HG02763 (cell line): ENCODE data around the gene MICU1.
"Not testable (repeated sequence)": the region's sequence is repeated elsewhere in the genome, so short reads cannot be mapped to it uniquely, and the experiment has no call there.

Experiments used
- ATAC-seq: cut with Tn5 transposase; IDR thresholded peaks from one replicate; pipeline ENCODE4 v1.9.1; 2021; ENCODE audit warnings: mild to moderate bottlenecking, moderate library complexity; ENCODE audit not compliant: unreplicated experiment

MICU1 gene

DNA sequence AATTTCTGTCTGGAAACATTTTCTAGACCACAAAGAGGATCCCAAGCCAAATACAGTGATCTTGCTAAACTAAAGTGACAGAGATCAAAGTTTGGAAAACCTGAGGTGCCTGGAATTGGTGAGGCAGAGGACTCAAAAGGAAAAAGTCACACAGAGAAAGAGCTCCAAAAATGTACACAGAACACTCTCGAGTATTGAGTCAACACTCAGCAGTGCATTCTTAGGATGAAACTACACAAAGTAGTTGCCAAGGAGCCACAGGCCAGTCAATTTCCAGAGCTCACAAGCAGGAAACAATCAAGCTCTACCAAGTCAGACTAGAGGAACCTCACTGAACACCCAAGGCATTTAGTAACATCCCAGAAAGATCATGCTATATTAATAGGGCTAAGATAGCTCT, 61.3 kb downstream of the MICU1 start:
- ATAC-seq = no peak

DNA sequence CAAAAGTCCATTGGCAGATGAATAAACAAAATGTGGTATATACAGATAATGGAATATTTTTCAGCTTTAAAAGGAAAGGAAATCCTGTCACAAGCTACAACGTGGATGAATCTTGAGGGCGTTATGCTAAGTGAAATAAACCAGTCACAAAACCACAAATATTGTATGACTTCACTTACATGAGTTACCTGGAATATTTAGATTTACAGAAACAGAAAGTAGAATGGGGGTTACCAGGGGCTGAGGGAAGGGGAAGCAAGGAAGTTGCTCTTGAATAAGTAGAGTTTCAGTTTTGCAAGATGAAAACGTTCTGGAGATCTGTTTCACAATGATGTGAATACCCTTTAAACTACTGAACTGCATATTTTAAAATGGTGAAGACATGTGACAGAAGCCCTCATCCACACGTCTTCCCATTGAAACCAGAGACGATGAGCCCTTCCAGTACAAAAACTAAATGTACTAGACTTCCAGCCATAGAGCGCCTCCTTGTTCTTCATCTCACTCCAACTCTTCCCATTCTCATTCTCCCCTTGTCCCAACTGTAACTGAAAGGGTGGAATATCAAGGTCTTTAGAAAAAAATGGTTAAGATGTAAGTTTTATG, 62.4 kb downstream of the MICU1 start:
- peak; percentile 60 for ATAC-seq

DNA sequence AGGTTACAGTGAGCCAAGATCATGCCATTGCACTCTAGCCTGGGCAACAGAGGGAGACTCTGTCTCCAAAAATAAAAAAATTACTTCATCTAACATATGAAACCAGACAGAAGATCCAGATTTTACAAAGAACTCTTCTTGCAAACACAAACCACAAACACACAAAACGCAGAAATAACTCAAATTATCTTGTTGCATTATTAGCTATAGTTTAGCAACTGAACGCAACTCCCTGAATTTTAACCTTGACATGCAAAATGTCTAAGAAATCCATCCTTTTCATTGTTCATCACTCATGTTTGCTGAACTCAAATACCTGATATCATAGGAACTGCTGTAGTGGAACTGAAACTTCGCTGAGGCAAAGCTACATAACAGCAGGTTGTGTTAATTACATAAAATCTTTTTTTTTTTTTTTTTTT, 64.1 kb downstream of the MICU1 start:
- ATAC-seq = no peak

DNA sequence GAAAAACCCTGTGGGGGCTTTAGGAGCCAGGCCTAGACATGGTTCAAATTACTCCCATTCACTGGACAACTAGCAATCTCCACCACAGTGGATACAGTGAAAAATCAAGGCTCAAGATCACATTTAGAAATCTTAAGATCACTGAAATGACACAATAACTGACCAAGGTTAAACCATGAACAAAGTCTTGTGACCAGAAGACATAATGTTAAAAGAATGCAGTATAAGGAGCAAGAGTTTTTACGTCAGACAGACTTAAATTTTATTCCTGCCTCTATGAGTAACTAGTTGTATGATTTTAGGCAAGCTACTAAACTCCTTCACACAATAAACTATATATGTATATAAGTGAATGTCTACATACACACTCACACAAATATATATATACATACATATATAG, 68.5 kb downstream of the MICU1 start:
- ATAC-seq = no peak

DNA sequence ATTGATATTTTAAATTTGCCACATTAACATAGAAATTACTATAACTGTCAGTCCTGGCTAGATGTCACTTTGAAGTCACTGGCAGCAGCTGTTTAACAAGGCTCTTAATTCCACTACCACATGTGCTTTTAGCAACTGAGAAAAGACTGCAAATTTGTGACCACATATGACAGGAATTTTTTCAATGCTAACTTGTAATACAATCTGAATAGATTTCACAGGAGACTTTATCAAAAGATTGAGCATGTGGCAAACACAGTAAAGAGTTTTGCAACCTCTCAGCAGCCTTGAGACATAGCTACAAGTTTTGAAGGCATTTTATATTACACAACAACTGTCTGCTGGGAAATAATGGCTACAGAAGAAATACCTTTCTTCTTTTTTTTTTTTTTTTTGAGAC, 73.0 kb downstream of the MICU1 start:
- ATAC-seq = no peak

DNA sequence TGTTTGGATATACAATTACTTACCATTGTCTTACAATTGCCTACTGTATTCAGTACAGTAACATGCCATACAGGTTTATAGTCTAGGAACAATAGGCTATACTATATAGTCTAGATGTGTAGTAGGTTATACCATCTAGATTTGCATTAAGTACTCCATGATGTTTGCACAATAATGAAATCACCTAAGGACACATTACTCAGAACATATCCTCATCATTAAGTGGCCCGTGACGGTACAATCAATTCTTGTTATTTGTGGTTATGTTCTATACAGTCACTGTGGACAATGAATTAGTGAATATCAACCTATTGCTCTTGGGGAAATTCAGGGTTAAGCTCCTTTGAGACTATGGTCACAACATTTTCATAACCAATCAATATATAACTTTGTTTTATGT, 75.6 kb downstream of the MICU1 start:
- no peak for ATAC-seq

DNA sequence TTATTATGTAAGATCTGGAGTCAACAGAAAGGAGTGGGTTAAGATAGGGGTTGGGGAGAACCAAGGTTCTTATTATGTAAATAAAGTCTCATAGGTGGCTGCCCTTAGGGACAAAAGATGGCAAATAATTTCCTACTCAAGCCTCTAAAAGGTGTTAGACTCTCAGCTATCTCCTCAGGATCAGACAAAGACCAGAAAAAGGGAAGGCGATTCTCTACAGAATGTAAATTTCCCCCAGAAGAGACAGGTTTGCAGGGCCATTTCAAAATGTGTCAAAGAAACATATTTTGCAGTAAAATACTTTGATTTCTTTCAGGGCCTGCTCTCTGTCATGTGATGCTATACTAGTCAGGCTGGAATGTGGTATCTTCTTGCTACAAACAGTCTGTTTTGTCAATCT, 80.3 kb downstream of the MICU1 start:
- no peak for ATAC-seq

DNA sequence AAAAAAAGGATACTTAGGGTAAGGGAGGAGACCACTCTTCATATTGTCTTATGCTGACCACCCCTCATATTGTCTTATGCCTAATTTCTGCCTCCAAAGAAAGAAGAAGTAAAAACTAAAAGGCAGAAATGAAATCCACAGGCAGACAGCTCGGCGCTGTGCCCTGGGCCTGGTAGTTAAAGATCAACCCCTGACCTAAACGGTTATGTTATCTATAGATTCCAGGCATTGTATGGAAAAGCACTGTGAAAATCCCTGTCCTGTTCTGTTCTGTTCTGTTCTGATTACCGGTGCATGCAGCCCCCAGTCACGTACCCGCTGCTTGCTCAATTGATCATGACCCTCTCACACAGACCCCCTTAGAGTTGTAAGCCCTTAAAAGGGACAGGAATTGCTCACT, 82.0 kb downstream of the MICU1 start:
- ATAC-seq = not testable (repeated sequence)

DNA sequence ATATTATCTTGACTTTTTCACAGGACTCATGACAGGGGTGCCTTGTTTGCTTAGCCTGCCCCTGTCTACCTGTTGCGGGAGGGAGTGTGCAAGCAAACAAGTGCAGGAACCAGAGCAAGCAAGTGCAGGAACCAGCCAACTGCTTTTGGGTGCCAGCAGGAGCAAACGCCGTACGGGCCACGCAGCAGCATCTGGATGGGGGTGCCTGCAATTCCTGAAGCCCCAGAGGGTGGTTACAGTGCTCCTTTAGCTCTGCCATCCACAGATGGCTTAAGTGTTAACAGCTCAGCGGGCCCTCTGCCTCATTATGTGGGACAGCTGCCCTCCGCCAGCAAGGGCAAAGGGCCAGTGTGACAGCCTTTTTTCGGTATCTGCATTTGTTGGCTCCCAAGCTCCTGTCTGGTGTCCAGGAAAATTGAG, 83.5 kb downstream of the MICU1 start:
- no peak for ATAC-seq

DNA sequence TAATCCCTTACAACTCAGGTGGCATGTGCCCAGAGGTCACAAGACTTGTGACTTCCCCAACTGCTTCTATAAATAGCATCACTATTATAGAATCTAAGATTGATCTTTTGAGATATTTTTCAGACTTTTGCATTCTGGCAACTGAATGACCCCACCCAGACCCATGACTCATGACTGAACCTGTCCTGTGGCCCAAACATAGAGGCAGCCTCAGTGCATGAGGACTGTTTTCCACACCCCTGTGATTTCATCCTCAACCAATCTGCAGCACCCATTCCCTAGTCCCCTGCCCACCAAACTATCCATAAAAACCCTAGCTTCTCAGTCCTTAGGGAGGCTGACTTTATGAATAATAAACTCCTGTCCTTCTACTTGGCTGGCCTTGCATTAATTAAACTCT, 84.5 kb downstream of the MICU1 start:
- ATAC-seq = no peak

DNA sequence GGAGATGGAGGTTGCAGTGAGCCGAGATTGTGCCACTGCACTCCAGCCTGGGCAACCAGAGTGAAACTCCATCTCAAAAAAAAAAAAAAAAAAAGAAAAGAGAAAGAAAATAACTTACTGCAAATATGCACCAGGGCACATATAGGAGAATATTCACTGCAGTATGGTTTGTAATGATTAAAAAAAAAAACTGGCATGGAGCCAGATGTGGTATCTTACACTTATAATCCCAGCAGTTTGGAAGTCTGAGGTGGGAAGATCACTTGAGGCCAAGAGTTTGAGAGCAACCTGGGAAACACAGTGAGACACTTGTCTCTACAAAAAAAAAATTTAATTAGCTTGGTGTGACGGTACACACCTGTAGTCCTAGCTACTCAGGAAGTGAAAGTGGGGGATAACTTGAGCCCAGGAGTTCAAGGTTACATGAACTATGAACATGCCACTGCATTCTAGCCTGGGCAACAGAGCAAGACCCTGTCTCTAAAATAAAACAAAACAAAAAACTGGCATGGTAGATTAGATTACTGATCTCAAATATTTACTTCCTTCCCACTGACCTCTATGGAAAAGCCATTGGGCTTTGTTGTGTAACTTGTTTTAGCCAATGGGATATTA, 85.6 kb downstream of the MICU1 start:
- ATAC-seq = no peak

DNA sequence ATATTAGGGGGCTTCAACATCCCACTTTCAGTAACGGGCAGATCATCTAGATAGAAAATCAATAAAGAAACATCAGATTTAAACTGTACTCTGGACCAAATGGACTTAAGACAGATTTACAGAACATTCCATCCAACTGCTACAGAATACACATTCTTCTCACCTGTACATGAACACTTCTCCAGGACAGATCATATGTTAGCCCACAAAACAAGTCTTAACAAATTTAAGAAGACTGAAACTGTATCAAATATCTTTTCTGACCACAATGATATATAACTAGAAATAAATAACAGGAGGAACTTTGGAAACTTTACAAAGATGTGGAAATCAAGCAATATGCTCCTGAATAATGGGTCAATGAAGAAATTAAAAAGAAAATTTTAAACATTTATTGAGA, 86.7 kb downstream of the MICU1 start:
- ATAC-seq = no peak

DNA sequence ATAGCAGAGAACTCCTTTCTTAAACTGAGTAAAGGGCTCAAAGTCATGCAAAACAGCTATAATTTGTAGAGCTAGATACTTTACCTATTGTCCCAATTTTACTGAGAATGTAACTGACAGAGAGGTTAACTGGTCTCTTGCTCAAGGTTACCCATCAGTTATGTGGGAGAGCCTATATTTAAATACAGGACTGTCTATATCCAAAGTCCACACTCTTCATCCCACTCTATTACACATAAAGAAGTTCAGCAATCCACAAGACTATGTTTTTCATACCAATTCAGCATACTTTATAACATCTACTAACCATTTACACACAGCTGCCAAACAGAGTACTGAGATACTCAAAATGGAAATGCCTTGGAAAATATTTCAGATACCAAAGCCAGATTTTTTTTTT, 100.2 kb downstream of the MICU1 start:
- no peak for ATAC-seq

DNA sequence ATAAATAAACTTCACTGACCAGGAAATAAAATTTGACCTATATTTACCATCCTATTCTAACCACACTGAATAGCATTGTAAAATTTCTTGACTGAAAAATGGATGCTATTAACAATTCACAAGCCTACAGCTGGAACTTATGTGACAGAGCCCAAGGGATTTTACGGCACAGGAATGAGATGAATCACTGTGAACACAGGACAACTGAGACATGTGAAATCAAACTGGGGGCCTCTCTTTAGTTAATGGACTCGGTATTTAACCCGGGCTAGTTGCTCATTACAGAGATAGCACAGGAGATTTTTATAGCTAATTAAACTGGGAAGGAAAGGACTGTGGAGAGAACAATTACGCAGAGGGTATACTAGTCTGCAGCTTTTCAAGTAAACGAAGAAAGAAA, 100.6 kb downstream of the MICU1 start:
- ATAC-seq = no peak

DNA sequence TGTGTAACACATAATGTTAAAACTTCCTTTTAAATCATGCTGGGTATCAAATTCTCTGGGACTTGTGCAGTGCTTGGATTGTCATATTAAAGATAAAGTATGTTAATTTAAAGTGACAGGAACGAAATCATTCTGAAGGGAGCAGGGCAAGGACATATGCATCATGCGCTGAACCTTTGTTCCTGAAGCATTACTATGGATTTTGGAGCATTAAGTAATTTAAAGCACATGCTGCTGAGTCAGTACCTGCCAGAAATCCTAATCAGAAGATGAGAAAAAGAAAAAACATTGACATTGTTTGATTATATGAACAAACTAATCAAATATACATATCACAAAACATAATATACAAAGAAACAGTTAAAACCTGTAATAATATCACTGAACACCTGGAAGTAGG, 101.4 kb downstream of the MICU1 start:
- no peak for ATAC-seq

DNA sequence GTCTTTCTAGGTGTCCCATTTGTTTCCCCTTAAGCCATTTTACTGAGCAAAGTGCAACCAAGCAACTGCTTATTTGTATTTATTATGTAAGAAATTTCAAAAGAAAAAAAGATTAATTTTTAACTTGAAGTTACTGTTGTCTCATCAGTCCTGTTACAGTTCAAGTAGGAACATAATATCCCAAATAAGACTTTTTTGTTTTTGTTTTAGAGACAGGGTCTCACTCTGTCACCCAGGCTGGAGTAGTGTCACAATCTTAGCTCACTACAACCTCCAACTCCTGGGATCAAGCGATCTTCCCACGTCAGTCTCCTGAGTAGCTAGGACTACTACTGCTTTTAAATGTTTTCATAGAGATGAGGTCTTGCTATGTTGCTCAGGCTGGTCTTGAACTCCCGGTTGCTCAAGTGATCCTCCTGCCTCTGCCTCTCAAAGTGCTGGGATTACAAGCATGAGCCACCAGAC, 101.9 kb downstream of the MICU1 start:
- no peak for ATAC-seq

DNA sequence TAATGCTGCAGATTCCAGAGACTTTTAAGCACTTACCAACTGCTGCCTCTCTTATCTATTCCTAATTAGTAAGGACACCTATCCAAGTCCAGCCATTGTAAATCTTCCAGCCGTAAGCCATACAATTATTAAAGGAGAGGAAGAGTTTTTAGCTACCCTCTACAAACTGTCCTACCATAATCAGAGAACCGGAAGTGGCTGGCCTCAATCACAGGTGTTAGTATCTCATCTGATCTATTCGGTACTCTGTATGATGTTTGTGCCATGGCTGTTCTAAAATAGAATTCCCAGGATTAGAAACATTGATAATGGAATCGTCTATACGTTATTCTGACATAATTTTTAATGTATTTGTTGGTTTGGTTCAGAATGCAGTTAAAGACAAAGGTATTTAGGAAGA, 102.8 kb downstream of the MICU1 start:
- ATAC-seq = no peak

DNA sequence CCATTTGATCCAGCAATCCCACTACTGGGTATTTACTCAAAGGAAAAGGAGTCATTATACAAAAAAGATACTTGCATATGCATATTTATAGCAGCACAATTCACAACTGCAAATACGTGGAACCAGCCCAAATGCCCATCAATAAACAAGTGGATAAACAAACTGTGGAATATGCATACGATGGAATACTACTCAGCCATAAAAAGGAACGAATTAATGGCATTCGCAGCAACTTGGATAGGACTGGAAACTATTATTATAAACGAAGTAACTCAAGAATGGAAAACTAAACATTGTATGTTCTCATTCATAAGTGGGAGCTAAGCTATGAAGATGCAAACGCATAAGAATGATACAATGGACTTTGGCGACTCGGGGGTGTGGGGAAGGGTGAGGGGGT, 108.6 kb downstream of the MICU1 start:
- ATAC-seq = no peak

DNA sequence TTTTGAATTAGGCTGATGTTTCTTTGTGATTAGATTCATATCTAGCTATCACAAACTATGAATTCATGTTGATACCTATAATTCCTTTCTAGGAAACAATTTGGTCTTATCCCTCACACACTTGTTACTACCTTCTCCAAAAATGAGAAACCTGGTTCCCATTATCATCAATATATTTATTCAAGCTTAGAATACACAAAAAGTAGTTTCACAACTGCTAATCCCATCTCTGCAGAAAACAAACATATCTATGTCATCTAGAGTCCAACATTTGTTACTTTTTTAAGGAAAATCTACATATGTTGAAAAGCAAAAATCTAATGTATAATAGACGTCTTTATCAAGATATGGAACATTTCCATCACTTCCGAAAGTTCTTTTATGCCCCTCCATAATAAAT, 110.4 kb downstream of the MICU1 start:
- no peak for ATAC-seq

DNA sequence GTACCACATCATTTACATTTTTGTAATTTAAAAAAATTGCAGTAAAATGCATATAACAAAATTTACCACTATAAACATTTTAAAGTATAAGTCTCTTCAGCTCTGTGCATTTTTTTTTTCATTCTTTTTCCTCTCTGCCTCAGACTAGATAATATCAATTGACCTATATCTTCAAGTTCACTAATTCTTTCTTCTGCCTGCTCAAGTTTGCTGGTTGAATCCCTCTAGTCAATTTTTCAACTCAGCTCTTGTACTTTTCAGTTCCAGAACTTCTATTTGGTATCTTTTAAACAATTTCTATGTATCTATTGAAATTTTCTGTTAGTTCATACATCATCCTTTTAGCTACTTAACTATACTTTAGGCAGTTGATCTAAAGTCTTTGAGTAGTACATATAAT, 112.0 kb downstream of the MICU1 start:
- no peak for ATAC-seq

DNA sequence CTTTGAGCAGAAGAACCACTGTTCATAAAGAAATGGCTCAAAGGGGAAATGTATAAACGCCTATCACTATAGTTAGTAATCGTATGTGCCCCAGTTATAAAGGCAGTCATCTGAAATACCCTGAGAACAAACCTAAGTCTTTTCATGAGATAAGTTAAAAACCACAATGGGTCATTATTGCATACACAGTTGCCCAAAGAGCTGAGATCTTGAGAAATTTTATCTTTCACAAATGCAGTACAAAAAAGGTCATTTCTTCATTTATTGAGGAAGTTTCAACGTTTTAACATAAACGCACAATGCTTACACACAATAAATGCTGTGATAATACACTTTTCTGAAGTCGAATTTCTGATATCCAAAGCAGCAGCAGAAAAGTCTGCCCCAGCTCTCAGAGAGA, 114.4 kb downstream of the MICU1 start:
- ATAC-seq = no peak

DNA sequence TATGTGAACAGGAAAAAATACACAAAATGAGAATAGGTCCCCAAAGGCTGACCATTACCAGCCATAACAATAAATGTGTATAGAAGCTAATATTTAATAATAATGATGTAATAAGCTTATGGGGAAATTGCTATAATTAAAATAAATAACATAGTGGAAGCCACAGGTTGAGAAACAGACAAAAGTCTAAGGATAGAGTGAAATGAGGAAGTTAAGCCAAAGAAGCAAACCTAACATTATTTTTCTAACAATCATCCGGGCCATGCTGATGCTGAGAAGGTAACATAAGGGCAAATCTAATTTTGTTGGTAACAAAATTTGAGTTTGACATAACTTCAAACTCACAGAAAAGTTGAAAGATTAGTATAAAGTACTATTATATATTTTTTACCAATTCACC, 115.9 kb downstream of the MICU1 start:
- ATAC-seq = no peak

DNA sequence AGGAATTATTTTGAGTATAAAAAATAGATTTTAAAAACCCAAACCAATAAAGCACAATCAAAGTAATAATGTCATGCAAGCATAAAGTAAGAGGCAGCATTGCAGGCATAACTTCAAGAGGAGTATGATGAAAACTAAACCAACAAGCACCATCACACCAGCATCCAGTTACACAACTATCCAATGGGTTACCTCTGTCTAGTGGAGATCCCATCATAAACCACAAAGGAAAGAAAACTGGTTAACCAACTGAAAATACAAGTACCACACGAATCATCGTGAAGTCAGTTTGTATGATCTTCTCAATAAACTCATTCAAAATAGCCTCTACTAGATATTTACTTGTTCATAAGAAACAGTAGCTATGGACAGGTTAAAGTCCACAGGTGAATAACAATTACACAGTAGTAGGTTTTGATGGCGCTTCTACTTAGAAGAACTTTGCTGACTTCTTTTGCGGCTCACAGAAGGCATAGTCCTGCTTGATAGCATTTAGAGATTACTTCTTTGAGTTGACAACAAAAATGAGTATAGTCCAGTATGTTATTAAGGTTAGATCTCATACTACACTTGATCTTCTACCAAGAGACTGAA, 116.6 kb downstream of the MICU1 start:
- ATAC-seq = no peak
